Activated naive CD4-positive, alpha-beta T cell treated with anti-CD3 and anti-CD28 coated beads for 36 hours (primary cell): Measurements from ENCODE around the gene PPP1R14B. TPM values are rescaled to one million over a fixed set of nuclear protein-coding genes. Genes with fewer than 3 reads are reported as not detected.

Experiments used
- CTCF ChIA-PET: fragments of 350-600 bp; sonication (Branson Sonifier 250); formaldehyde crosslinking; loops from one replicate; lab custom pipeline; 2021; ENCODE audit warnings: antibody characterized with exemption; lab: Charles Lee
- DNase-seq: peaks from one replicate; pipeline ENCODE4 v3.0.0-alpha.2; 2020
- H3K27ac Mint-ChIP-seq: one replicate; pipeline ENCODE4 v1.8.0; 2021; ENCODE audit warnings: mild to moderate bottlenecking, mixed read lengths
- H3K27me3 Mint-ChIP-seq: one replicate; pipeline ENCODE4 v1.8.0; 2021; ENCODE audit warnings: low read depth, mixed read lengths
- H3K36me3 Mint-ChIP-seq: one replicate; pipeline ENCODE4 v1.8.0; 2021; ENCODE audit warnings: low read depth, mixed read lengths
- H3K4me1 Mint-ChIP-seq: one replicate; pipeline ENCODE4 v1.8.0; 2021; ENCODE audit warnings: low read depth, mixed read lengths
- H3K4me3 Mint-ChIP-seq: one replicate; pipeline ENCODE4 v1.8.0; 2021; ENCODE audit warnings: mild to moderate bottlenecking, moderate library complexity, mixed read lengths
- H3K9me3 Mint-ChIP-seq: one replicate; pipeline ENCODE4 v1.8.0; 2021; ENCODE audit warnings: mixed read lengths
- intact Hi-C: fragments of 100-400 bp; cut with micrococcal nuclease; formaldehyde crosslinking; loops from one replicate; pipeline ENCODE4 v1.15.1; 2023
- total RNA-seq, 2 experiments: library from RNA; stranded (reverse); gene quantifications; one replicate each; pipeline ENCODE4 v1.2.3, GENCODE V29; 2021

The PPP1R14B gene
- total RNA-seq = 100 to 1,000 TPM; 216 to 227 TPM

GRCh38 chr11:64246871-64247728 is at the start of gene PPP1R14B:
Gene PPP1R14B, minus strand, starts transcription at chr11:64246943. Its CDS starts 270 bp downstream, at chr11:64246673.
- Mint-ChIP-seq H3K4me1 (peaks cover 29% of the 10 kb centered on the region), H3K27me3 (no peaks in the 10 kb centered on the region), H3K4me3 (peak within 1 kb of the TSS; percentile 95), H3K36me3 (peaks cover 14% of the 10 kb centered on the region), H3K9me3 (no peaks in the 10 kb centered on the region), H3K27ac (peak within 1 kb of the TSS; percentile 91)
- peak; percentile 80 for DNase-seq
- intact Hi-C loops = loop anchor here (1.0 to 10.0 kb wide), 7 partner anchors 16 to 838 kb away; partner anchors contain the start of genes BAD, CDCA5, DNAJC4 and ESRRA
- CTCF ChIA-PET = interaction anchor here (0.7 to 1.6 kb wide), 4 partner anchors 43 to 55 kb away, joined by 3 to 5 read pairs (median 4); partner anchors contain the start of gene CATSPERZ

- Mint-ChIP-seq H3K27ac (no peak overlapping the region), H3K36me3 (no peaks in the 10 kb centered on the region), H3K4me1 (peaks cover 19% of the 10 kb centered on the region), H3K9me3 (no peaks in the 10 kb centered on the region), H3K4me3 (no peak overlapping the region), H3K27me3 (peaks cover 71% of the 10 kb centered on the region)
- DNase-seq = no peak
- CTCF ChIA-PET = no interaction called here
- intact Hi-C loops = no loop called here
Measured at GRCh38 chr11:64296236-64296635, 49.5 kb upstream of the PPP1R14B start.

- CTCF ChIA-PET = interaction anchor here (1.0 kb wide), 1 partner anchor 9 kb away, joined by 3 read pairs; no protein-coding TSS in a partner anchor
- H3K27ac Mint-ChIP-seq = no peak overlapping the region
- peaks cover 73% of the 10 kb centered on the region for H3K27me3 Mint-ChIP-seq
- no peak overlapping the region for H3K4me3 Mint-ChIP-seq
- no peaks in the 10 kb centered on the region for H3K36me3 Mint-ChIP-seq
- H3K4me1 Mint-ChIP-seq = peaks cover 17% of the 10 kb centered on the region
- no peak for DNase-seq
- H3K9me3 Mint-ChIP-seq = no peaks in the 10 kb centered on the region
- intact Hi-C loops = no loop called here
Measured at GRCh38 chr11:64295760-64296159, 49.0 kb upstream of the PPP1R14B start.

GRCh38 chr11:64294774-64295173 is 48.0 kb upstream of the PPP1R14B start:
- intact Hi-C loops = no loop called here
- Mint-ChIP-seq H3K27ac (no peak overlapping the region), H3K36me3 (no peaks in the 10 kb centered on the region), H3K27me3 (peaks cover 66% of the 10 kb centered on the region), H3K4me1 (peaks cover 14% of the 10 kb centered on the region), H3K4me3 (no peak overlapping the region), H3K9me3 (no peaks in the 10 kb centered on the region)
- no peak for DNase-seq
- CTCF ChIA-PET = interaction anchor here (0.8 to 1.0 kb wide), 2 partner anchors 10 kb away, joined by 3 read pairs; no protein-coding TSS in a partner anchor

GRCh38 chr11:64292460-64293254 is 45.9 kb upstream of the PPP1R14B start:
- Mint-ChIP-seq H3K4me3 (no peak overlapping the region), H3K27ac (no peak overlapping the region)
- intact Hi-C loops = no loop called here

DNA sequence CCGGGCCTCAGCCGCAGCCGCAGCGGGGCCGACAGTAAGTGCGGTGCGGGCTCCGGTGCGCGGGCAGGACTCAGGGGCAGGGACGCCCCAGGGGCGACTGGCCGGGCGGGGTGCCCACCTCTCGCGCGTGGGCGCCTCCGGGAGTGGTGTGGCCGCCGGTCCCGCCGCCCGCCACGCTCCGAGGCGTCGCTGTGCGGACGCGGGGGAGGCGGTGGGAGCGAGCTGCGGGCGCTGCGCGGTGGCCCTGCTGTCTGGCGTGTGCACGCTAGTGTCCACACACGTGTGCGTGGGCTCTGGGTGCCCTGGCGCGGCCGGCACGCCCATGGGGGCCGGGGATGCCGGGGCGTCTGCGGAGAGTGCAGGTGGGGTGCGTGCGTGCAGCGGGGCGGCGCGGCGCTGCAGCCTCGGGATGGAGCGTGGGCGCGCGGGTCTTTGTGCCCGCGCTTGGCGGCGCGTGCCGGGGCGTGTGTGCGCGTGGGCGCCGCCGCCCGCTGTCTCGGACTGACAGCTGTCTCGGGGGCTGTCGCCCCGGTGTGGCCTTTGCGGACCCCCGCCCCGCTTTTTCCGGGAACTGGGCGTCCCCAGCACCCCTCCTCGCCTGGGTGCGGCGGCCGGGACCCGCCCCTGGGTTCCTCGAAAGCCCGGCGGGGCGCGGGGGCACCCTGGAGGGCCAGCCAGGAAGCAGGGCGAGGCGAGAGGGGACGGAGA is 45.2 kb upstream of the PPP1R14B start:
- Mint-ChIP-seq H3K27me3 (peaks cover 42% of the 10 kb centered on the region), H3K27ac (no peak overlapping the region), H3K4me1 (peaks cover 5% of the 10 kb centered on the region), H3K4me3 (no peak overlapping the region), H3K9me3 (no peaks in the 10 kb centered on the region), H3K36me3 (no peaks in the 10 kb centered on the region)
- CTCF ChIA-PET = interaction anchor here (1.3 to 1.9 kb wide), 4 partner anchors 10 to 13 kb away, joined by 3 to 5 read pairs (median 4); partner anchors contain the start of gene ESRRA
- no peak for DNase-seq
- intact Hi-C loops = no loop called here

More at GRCh38 chr11:64292460-64293254, 45.9 kb upstream of the PPP1R14B start:
- CTCF ChIA-PET = interaction anchor here (0.6 to 1.4 kb wide), 6 partner anchors 9 to 298 kb away, joined by 3 to 4 read pairs (median 3); no protein-coding TSS in a partner anchor
- Mint-ChIP-seq H3K4me1 (peaks cover 8% of the 10 kb centered on the region), H3K9me3 (no peaks in the 10 kb centered on the region), H3K36me3 (no peaks in the 10 kb centered on the region), H3K27me3 (peaks cover 49% of the 10 kb centered on the region)
- no peak for DNase-seq

GRCh38 chr11:64291262-64291751 is 44.6 kb upstream of the PPP1R14B start, which contains the start of gene KCNK4:
Gene KCNK4, plus strand, starts transcription at chr11:64291302. Its CDS starts 1,717 bp downstream, at chr11:64293019.
- intact Hi-C loops = no loop called here
- no peaks in the 10 kb centered on the region for H3K36me3 Mint-ChIP-seq
- no peak for DNase-seq
- no peaks in the 10 kb centered on the region for H3K9me3 Mint-ChIP-seq
- H3K27ac Mint-ChIP-seq = no peak within 1 kb of the TSS
- peaks cover 36% of the 10 kb centered on the region for H3K27me3 Mint-ChIP-seq
- H3K4me3 Mint-ChIP-seq = peak within 1 kb of the TSS; percentile 47
- CTCF ChIA-PET = interaction anchor here (1.9 kb wide), 1 partner anchor 13 kb away, joined by 5 read pairs; the partner anchor contains the start of gene ESRRA
- peaks cover 11% of the 10 kb centered on the region for H3K4me1 Mint-ChIP-seq

GRCh38 chr11:64290352-64291261 is 43.9 kb upstream of the PPP1R14B start:
- intact Hi-C loops = no loop called here
- Mint-ChIP-seq H3K27me3 (peaks cover 30% of the 10 kb centered on the region), H3K36me3 (no peaks in the 10 kb centered on the region), H3K27ac (no peak overlapping the region), H3K4me1 (peaks cover 12% of the 10 kb centered on the region), H3K4me3 (peak overlapping the region; percentile 47), H3K9me3 (no peaks in the 10 kb centered on the region)
- no peak for DNase-seq
- CTCF ChIA-PET = interaction anchor here (1.3 to 1.9 kb wide), 3 partner anchors 11 to 40 kb away, joined by 3 to 9 read pairs (median 5); partner anchors contain the start of gene ESRRA

DNA sequence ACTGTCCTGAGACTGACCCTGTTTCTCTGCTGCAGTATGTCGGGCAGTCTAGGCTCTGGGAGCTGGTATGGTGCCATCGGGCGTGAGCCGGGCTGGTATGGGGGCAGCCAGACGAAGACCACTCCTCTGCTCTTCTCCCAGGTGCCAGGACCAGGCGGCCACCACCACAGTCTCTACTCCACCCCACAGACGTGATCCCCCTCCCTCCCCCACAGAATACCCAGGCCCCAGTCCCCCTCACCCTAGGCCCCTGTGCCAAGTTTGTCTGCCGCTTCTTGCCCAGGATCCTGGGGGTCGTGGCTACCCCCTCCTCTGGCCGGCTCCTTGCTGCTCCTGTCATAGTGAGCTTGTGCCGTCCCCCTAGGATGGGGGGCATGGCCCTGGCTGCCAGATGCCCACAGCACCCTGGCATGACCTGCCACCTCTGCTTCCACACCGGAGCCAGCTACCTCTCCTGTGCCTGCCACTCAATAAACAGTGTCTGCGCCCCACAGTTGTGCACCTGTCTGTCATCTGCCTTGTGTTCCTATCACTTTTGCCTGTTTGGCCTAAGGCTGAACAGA is 42.3 kb upstream of the PPP1R14B start:
- H3K4me3 Mint-ChIP-seq = no peak overlapping the region
- CTCF ChIA-PET = interaction anchor here (1.3 to 1.9 kb wide), 3 partner anchors 12 to 38 kb away, joined by 3 to 9 read pairs (median 4); no protein-coding TSS in a partner anchor
- H3K27me3 Mint-ChIP-seq = peaks cover 19% of the 10 kb centered on the region
- no peak for DNase-seq
- no peaks in the 10 kb centered on the region for H3K36me3 Mint-ChIP-seq
- no peak overlapping the region for H3K27ac Mint-ChIP-seq
- intact Hi-C loops = no loop called here
- peaks cover 12% of the 10 kb centered on the region for H3K4me1 Mint-ChIP-seq
- no peaks in the 10 kb centered on the region for H3K9me3 Mint-ChIP-seq

DNA sequence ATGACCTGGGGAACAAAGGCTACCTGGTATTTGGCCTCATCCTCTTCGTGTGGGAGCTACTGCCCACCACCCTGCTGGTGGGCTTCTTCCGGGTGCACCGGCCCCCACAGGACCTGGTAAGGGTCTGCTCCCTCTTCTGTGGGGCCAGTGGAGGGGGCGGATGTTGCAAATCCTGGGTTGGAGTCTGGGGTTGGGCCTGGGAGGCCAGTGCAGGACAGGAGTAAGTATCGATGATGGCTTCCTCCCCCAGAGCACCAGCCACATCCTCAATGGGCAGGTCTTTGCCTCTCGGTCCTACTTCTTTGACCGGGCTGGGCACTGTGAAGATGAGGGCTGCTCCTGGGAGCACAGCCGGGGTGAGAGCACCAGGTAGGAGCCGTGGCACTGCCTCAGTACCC is 41.6 kb upstream of the PPP1R14B start:
- CTCF ChIA-PET = interaction anchor here (1.3 to 1.5 kb wide), 2 partner anchors 12 to 16 kb away, joined by 3 to 4 read pairs; partner anchors contain the start of gene CATSPERZ
- Mint-ChIP-seq H3K4me3 (no peak overlapping the region), H3K4me1 (peaks cover 15% of the 10 kb centered on the region), H3K27ac (no peak overlapping the region), H3K36me3 (no peaks in the 10 kb centered on the region), H3K27me3 (peaks cover 17% of the 10 kb centered on the region), H3K9me3 (no peaks in the 10 kb centered on the region)
- intact Hi-C loops = no loop called here
- DNase-seq = no peak
